Daoy (cell line): ENCODE results near the gene KRT82. TPM values are rescaled to one million over a fixed set of nuclear protein-coding genes. Genes with fewer than 3 reads are reported as not detected.
A peak's percentile ranks its signal among the peaks of the same experiment; 100 is the strongest.
"Not testable (repeated sequence)": the region's sequence is repeated elsewhere in the genome, so short reads cannot be mapped to it uniquely, and the experiment has no call there.

Source experiments
- DNase-seq: peaks from one replicate; pipeline ENCODE4 v3.0.0-alpha.2; 2015; ENCODE audit warnings: low read depth
- total RNA-seq: library from RNA; depleted of rRNA; stranded (reverse); fragments of >200 nt; shearing (Covaris generic); gene quantifications from 2 replicates; pipeline ENCODE4 v1.2.3, GENCODE V29; 2014

KRT82 gene
- total RNA-seq, 1 experiment from 2014 or later: not detected

GRCh38 chr12:52413202-52413601 is 7.1 kb upstream of the KRT82 start:
- no peak for DNase-seq

DNA sequence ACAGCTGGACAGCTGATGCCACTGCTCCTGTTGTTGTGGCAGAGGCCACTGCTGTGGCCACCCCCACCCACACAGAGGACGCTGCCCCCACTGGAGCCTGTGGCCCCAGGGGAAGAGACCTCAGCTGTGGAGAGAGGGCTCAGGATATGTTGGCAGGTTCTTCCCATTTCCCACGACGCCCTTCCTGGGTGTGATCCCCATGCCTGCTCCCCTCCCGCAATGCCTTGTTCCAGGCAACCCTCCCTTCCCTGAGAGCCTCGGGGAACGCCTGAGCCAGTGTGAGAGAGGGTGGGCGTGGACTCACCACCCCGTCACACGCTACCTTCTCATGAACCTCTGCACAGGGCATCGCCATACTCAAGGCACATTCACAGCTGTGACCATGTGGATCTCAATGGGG is 5.7 kb upstream of the KRT82 start:
- DNase-seq: no peak

- DNase-seq: not testable (repeated sequence)
Measured at GRCh38 chr12:52410589-52411248, 4.6 kb upstream of the KRT82 start.

- DNase-seq: no peak
Measured at GRCh38 chr12:52407918-52408317, 1.8 kb upstream of the KRT82 start.

- DNase-seq: no peak
Measured at GRCh38 chr12:52404951-52405350, 1.2 kb downstream of the KRT82 start.

DNA sequence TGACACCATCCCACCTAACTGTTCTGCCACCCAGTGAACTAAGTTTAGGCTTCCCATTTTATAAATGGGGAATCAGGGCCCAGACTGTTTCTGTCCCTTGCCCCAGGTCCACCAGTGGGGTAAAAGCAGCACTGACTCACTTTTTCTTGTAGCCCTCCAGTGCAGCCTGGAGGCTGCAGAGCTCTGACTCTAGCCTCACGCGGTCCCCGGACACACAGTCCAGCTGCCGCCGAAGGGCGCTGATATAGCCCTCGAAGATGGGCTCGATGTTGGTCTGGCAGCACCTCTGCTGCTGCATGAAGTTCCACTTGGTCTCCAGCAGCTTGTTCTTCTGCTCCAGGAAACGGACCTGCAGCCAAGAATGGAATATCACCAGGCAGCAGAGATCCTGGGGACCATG is 2.6 kb downstream of the KRT82 start:
- no peak for DNase-seq

GRCh38 chr12:52402873-52403540 is 3.1 kb downstream of the KRT82 start:
- no peak for DNase-seq

DNA sequence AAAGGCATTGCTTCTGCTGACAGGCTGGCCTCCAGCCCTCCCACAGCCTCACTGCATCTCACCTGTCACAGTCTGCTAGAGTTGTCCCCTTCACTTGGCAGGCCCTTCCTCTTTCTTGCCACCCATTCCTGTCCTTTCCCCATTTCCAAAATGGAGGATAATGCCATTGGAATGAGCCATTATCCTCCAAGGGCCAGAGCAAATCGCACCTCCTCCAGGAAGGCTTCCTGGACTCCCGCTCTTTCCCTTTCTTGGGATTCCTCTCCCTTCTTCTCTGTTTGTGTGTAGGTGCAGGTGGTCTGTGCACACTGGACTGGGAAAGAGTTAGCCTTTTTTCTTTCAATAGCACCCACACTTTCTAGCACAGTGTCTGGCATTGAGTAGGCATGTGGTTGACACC is 3.8 kb downstream of the KRT82 start:
- no peak for DNase-seq

DNA sequence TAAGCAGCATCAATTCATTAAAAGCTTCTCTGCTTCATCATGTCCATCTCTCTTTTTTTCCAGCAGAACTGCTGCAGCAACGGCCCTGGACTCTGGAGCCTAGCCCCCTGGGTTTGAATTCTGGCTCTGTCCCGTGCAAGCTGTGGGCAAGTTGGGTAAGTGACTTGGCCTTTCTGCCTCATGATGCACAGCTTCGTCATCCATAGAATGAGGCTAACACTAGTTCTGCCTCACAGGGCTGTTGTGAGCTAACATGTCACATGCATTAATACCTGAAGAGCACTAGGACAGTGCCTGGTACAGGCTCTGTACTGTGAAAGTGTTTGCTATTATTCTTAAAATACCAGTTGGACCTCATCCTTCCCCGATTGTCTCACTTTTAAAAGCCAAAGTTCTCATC is 4.2 kb downstream of the KRT82 start:
- DNase-seq: no peak

- DNase-seq: no peak
Measured at GRCh38 chr12:52401526-52401925, 4.6 kb downstream of the KRT82 start.

GRCh38 chr12:52400906-52401305 is 5.2 kb downstream of the KRT82 start:
- DNase-seq: no peak

DNA sequence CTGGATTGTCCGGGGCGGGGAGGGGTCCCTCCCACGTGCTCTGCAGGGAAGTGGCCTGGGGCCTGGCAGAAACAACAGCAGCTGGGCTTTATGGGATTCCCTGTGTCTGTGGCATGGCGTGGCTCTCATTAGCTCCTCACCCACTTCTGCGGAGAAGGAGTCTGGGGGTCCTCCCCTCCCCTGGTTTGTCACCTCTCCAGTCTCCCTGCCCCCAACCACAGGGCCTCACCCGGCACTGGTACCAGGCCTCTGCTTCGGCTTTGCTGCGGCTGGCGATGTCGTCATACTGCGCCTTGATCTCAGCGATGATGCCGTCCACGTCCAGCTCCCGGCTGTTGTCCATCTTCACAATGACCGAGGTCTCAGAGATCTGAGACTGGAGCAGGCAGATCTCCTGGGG is 6.4 kb downstream of the KRT82 start:
- no peak for DNase-seq

DNA sequence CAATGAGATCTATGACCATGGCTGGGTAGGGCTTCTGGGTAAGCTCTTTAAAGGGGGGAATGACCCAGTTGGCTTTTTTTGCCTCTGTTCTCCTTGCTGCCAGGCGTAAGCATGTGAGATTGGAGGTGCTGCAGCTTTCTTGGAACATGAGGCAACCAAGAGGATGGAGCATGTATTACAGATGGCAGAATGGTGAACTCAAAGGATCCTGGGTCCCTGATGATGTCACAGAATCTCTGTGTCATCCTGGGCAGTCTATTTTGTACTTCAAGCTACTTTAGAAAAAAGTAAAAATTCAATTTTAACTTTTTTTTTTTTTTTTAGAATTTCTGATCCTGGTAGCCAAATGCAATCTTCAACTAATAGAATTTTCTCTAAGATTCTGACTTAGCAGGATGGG is 8.0 kb downstream of the KRT82 start:
- no peak for DNase-seq

DNA sequence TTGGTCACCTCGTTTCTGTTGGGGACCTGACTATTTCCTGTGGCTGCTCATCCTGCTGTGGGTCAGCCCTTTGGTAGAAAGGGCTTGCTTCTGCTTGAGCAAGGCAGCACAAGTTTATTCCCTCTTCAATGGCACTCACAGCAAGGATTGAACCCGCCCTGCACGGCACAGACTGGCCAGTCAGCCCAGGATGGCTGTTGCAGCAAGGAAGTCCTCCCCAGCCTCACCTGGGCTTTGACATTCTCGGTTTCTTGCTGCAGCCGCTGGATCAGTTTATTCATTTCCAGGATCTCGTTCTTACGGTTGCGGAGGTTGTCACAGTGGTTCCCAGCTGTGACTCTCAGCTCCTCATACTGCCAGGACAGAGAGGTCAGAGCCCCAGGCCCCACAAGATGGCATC is 9.5 kb downstream of the KRT82 start:
- DNase-seq: no peak

- no peak for DNase-seq
Measured at GRCh38 chr12:52395761-52396434, 10.2 kb downstream of the KRT82 start.

DNA sequence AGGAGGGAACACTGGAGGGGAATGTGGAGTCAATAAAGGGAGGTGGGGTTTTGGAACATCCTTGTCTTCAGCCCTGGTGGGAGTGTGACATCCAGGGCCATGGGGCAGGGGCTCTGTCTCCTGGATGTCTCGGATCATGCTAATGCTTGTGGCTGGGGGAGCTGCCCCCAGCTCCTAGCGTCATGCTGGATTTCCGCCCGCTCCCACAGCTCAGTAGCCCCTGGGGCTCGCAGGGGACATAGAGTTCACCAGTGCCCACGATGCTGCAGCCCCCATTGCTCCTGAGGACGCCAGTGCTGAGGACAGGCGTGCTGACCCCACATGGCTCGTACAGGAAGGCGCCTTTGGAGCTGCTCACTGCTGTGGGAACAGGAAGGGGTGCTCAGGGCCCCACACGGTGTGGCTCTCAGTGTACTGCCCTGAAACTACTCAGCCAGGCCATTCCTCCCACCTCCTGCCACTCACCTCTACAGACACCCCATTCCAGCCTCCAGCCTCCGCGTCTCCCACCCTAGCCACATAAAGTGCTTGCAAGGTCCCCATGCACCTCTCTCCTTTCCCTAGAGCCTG is 11.2 kb downstream of the KRT82 start:
- no peak for DNase-seq

GRCh38 chr12:52392465-52393007 is 13.6 kb downstream of the KRT82 start:
- no peak for DNase-seq

- peak; percentile 53 for DNase-seq
Measured at GRCh38 chr12:52391618-52392002, 14.5 kb downstream of the KRT82 start.

DNA sequence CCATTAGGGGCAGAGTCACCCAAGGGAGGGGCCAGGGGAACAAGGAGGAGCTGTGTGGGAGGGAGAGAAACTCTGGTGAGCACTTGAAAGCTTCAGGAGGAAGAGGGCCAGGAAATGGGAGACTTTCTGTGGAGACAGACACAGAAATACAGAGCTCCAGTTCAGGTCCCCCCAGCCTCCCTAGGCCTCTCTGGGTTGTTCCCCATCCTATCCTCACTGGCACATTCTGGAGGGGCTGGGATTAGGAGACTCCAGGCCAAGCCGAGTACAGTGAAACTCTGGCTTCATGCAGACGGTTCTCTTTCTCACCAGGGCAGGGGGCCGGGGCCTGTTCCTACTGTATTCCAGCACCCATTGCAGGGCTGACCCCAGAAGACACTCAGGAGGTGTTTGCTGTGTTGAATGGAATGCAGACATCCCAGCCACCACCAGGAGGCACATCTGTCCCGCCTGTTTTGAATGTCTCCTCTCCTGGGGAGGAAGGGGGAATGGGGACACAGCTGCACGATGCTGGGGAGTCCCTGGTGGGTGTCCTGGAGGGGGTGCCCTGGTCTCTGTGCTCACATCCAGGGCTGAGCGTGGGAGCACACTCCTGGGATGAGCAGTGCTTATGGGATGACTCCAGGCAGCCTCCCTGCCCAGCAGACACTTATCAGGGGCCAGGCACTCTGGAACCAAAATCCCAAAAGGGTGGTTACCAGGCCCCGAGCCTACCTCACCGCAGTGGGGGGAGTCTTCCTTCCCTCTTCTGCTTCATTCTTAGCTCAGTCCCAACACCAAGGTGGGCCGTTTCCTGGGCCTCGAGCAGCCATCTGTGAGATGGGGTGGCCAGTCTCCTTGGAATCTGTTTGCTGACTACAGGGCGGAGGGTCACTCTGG is 15.2 kb downstream of the KRT82 start:
- DNase-seq: peak; percentile 50

- no peak for DNase-seq
Measured at GRCh38 chr12:52389313-52390207, 16.6 kb downstream of the KRT82 start.

GRCh38 chr12:52387859-52388258 is 18.3 kb downstream of the KRT82 start:
- no peak for DNase-seq
